Parathyroid adenoma (tissue), 2 donors: ENCODE data around the gene LILRB3.
"Not testable (repeated sequence)": the region's sequence is repeated elsewhere in the genome, so short reads cannot be mapped to it uniquely, and the experiment has no call there.

Source experiments
- H2AFZ ChIP-seq: fragments of 300-600 bp; sonication (generic); one replicate; pipeline ENCODE4 v1.7.0; 2017; ENCODE audit warnings: antibody characterized with exemption, mild to moderate bottlenecking
- H3K27ac ChIP-seq: fragments of 300-600 bp; sonication (generic); one replicate; pipeline ENCODE4 v1.7.0; 2017
- H3K27me3 ChIP-seq: fragments of 300-600 bp; sonication (generic); one replicate; pipeline ENCODE4 v1.7.0; 2017; ENCODE audit warnings: low read length; ENCODE audit not compliant: control insufficient read depth, insufficient read depth
- H3K36me3 ChIP-seq: fragments of 300-600 bp; sonication (generic); one replicate; pipeline ENCODE4 v1.7.0; 2017; ENCODE audit warnings: low read length; ENCODE audit not compliant: control insufficient read depth, insufficient read depth
- H3K4me1 ChIP-seq: fragments of 300-600 bp; sonication (generic); one replicate; pipeline ENCODE4 v1.7.0; 2017; ENCODE audit warnings: control low read depth
- H3K4me2 ChIP-seq: fragments of 300-600 bp; sonication (generic); one replicate; pipeline ENCODE4 v1.7.0; 2017; ENCODE audit warnings: low read length
- H3K4me3 ChIP-seq: fragments of 300-600 bp; sonication (generic); one replicate; pipeline ENCODE4 v1.7.0; 2017; ENCODE audit warnings: low read depth, low read length
- H3K79me2 ChIP-seq: fragments of 300-600 bp; sonication (generic); one replicate; pipeline ENCODE4 v1.7.0; 2017; ENCODE audit warnings: control low read depth
- H3K9ac ChIP-seq: fragments of 300-600 bp; sonication (generic); one replicate; pipeline ENCODE4 v1.7.0; 2017; ENCODE audit warnings: mild to moderate bottlenecking
- H3K9me3 ChIP-seq: fragments of 300-600 bp; sonication (generic); one replicate; pipeline ENCODE4 v1.7.0; 2017; ENCODE audit warnings: low read length; ENCODE audit not compliant: control insufficient read depth
- TF ChIP-seq, protein P1 (sequence below): fragments of 300-600 bp; sonication (generic); IDR thresholded peaks from one replicate; pipeline ENCODE4 v1.7.0; 2017; ENCODE audit warnings: antibody characterized with exemption, mild to moderate bottlenecking
- donor health status: primary hyperparathyroidism.

Gene LILRB3

DNA sequence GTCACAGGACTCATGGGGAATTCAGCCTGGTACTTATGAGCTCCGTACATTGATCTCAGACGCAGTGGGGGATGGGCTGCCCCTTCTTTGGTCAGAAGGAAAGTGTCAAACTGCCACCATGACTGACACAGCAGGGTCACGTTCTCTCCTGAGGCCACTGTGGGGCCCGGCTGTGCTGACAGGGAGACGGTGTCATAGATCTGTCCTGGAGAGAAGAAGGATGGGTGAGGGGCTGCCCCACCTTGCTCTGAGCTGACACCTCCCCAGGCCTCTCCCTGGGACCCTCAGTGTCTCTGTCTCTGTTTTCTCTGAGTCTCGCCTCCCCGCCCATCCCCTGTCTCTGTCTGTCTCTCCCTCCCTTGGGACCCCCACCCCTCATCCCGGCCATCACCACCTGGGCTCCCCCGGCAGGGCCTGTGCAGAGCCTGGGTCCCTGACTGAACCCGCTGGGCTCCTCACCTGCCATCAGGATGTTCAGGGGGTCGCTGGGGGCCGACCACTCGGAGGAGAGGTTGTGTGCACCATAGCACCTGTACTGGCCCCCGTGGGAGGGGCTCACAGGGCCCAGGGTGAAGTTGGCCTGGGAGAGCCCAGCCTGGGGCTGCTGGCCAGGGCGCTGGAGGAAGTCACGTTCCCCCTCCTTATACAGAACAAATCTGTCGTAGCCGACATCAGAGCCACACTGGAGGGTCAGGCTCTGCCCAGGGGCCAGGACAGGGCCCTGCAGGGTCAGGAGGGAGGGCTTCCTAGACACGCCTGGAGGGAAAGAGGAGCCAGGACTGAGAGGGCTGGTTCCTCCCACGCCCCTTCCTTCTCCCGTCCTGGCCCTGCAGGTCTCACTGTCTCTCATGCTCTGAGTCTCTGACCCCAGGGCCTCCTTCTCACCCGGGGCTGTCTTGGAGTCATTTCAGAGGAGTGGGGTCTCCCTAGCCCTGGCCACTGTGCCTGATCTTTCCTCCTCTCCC is 17.8 kb upstream of the LILRB3 start:
- H2AFZ ChIP-seq, H3K27me3 ChIP-seq, H3K4me1 ChIP-seq, H3K4me2 ChIP-seq, H3K27ac ChIP-seq, H3K4me3 ChIP-seq, H3K9ac ChIP-seq, H3K9me3 ChIP-seq, H3K79me2 ChIP-seq, H3K36me3 ChIP-seq: not testable (repeated sequence)

DNA sequence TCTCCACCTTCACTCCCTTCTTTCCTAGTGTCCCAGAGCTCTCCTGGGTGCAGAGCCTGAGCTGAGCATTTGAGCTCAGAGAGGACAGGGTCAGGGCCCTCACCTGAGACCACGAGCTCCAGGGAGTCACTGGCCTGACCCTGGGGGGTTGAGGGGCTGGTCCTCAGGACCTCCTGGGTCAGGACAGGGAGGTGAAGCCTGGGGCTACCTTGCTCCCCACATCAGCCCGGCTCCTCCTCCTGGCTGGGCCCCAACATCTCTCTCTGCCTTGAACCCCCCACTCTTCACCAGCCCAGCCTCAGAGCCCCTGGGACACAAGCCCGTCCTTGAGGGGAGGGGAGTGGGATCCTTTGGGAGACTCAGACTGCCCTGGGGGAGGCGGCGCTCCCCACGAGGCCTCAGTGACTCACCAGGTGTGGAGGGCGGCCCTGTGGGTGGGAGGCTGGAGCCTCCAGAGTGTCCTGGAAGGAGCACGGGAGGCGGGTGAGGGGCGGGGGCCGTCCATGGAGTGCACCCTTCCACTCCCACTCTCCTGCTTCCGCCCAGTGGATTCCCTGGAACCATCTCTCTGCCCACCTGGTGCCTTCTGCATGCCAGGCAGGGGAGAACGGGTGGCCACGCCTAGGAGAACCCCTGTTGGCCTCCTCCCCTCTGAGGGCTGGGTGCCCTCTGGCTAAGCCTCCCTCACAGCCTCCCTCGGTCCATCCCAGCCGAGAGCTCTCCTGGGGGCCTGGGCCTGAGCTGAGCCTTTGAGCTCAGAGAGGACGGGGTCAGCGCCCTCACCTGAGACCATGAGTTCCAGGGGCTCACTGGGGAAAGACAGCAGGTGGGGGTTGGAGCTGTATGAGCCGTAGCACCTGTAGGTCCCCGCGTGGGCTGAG is 16.9 kb upstream of the LILRB3 start:
- H3K27me3 ChIP-seq, H3K36me3 ChIP-seq, H3K4me1 ChIP-seq, H3K79me2 ChIP-seq, H2AFZ ChIP-seq, H3K27ac ChIP-seq, H3K4me2 ChIP-seq, H3K4me3 ChIP-seq, H3K9ac ChIP-seq, H3K9me3 ChIP-seq: not testable (repeated sequence)

DNA sequence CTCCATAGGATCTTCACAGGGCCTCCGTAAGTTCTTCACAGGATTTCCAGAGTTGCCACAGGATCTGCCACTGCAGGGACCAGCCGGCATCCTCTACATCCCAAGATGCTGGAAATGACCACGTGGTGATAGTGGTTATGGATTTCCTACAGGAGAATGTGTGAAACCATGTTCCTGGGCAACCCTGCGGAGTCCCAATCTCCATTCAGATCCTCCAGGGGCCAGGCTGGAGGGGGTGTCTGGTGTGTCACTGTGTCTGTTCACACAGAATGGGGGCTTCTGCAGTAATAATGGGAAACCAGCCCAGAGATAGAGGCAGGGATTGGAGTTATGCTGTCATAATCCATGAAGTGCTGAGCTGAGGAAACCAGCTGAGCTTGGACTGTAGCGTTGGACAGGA is 11.1 kb upstream of the LILRB3 start:
- Histone ChIP-seq H3K27ac (no peak overlapping the region), H2AFZ (no peak overlapping the region), H3K27me3 (peaks cover 2% of the 10 kb centered on the region), H3K4me2 (no peak overlapping the region), H3K79me2 (no peaks in the 10 kb centered on the region), H3K36me3 (no peaks in the 10 kb centered on the region), H3K9me3 (no peaks in the 10 kb centered on the region), H3K4me1 (peaks cover 4% of the 10 kb centered on the region), H3K9ac (no peak overlapping the region), H3K4me3 (no peak overlapping the region)
- TF ChIP-seq, protein P1, sequence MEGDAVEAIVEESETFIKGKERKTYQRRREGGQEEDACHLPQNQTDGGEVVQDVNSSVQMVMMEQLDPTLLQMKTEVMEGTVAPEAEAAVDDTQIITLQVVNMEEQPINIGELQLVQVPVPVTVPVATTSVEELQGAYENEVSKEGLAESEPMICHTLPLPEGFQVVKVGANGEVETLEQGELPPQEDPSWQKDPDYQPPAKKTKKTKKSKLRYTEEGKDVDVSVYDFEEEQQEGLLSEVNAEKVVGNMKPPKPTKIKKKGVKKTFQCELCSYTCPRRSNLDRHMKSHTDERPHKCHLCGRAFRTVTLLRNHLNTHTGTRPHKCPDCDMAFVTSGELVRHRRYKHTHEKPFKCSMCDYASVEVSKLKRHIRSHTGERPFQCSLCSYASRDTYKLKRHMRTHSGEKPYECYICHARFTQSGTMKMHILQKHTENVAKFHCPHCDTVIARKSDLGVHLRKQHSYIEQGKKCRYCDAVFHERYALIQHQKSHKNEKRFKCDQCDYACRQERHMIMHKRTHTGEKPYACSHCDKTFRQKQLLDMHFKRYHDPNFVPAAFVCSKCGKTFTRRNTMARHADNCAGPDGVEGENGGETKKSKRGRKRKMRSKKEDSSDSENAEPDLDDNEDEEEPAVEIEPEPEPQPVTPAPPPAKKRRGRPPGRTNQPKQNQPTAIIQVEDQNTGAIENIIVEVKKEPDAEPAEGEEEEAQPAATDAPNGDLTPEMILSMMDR, result no peak

DNA sequence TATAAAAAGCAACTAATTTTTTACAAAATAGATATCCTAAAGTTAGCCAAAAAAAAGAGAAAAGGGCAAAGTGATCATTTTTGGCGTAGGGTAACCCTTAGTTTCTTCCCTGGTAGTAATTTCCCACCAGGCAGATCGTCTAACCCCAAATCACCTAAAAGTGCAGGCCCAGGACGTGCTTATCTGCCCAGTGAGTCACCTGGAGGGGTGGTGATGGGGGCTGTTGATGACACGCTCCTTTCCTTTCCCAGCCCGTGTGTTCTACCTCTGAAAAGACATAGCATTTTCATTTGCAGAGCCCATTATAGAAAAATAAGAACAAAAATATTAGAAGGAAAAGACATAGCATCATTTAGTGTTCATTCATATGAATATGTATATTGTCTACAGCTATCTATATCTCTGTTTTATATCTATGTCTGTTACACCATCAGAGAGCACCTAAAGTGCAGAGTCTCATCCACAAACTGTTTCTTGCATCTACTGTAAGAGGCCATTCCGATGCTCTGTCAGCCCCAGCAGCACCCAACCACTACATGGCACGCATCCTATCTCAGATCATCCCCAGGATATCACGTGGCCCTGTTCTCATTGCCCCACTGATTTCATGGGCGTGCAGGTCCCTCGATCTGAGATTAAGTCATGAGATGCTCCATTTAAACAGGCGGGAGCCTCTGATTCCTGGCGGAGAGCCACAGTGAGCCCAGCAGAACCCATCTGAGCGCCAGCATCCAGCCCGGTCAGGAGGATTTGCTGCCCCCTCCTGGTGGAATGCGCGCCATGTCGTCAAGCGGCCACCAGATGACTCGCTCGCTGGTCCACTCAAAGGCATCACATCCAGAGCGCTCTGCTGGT is 8.5 kb upstream of the LILRB3 start:
- H3K4me3 ChIP-seq, result no peak overlapping the region
- H3K27me3 ChIP-seq, result no peaks in the 10 kb centered on the region
- H3K4me2 ChIP-seq, result peak overlapping the region; percentile 4
- H3K4me1 ChIP-seq, result peaks cover 4% of the 10 kb centered on the region
- H3K36me3 ChIP-seq, result no peaks in the 10 kb centered on the region
- no peak overlapping the region for H3K9ac ChIP-seq
- peak overlapping the region; percentile 30 for H2AFZ ChIP-seq
- no peaks in the 10 kb centered on the region for H3K9me3 ChIP-seq
- TF ChIP-seq, protein P1, result peak; percentile 95
- no peak overlapping the region for H3K27ac ChIP-seq
- H3K79me2 ChIP-seq, result no peaks in the 10 kb centered on the region

DNA sequence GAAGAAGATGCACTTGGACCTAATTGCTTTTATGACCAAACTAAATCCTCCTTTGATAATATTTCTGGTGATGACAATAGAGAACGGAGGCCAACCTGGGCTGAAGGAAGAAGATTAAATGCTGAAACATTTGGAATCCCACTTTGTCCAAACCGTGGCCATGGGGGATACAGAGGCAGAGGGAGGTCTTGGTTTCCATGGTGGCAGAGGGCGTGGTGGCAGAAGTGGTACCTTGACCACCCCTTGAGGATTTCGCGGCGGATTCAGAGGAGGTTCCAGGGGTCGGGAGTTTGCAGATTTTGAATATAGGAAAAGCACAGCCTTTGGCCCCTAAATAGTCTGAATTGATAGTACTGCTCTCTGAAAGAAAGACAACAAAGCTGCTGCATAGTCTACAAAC is 7.2 kb upstream of the LILRB3 start:
- no peak overlapping the region for H3K27ac ChIP-seq
- H3K79me2 ChIP-seq, result no peaks in the 10 kb centered on the region
- H3K27me3 ChIP-seq, result no peaks in the 10 kb centered on the region
- TF ChIP-seq, protein P1, result no peak
- H3K4me2 ChIP-seq, result no peak overlapping the region
- H3K4me1 ChIP-seq, result peaks cover 4% of the 10 kb centered on the region
- no peak overlapping the region for H2AFZ ChIP-seq
- no peak overlapping the region for H3K4me3 ChIP-seq
- no peaks in the 10 kb centered on the region for H3K36me3 ChIP-seq
- no peaks in the 10 kb centered on the region for H3K9me3 ChIP-seq
- H3K9ac ChIP-seq, result no peak overlapping the region
